HG02610 (cell line): ENCODE measurements around the gene RALGAPA2.

Experiments
- ATAC-seq: cut with Tn5 transposase; IDR thresholded peaks from one replicate; pipeline ENCODE4 v1.9.1; 2021; ENCODE audit warnings: mild to moderate bottlenecking, moderate library complexity; ENCODE audit not compliant: unreplicated experiment

The RALGAPA2 gene

DNA sequence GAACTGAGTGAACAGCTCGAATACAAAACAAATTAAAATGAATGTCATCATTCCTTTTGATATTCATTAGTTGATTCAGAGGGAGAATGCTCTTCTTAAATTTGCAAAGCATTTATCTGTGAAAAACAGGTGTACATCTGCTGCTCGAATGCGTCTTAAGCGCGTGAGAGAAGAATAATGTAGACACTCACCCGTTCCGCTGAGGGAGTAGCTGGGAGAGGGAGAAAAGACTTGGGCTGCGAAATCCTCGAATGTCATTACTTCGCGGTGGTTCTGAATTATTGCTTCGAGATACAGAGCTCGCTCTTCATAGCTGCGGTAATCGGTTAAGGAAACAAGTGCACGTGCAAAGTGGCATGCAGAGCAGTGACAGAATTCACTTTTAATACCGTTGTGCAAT lies 300.6 kb downstream of the RALGAPA2 start:
- ATAC-seq: no peak

GRCh38 chr20:20411402-20411801 lies 301.0 kb downstream of the RALGAPA2 start:
- no peak for ATAC-seq

- no peak for ATAC-seq
Observed at GRCh38 chr20:20410678-20411077, 301.8 kb downstream of the RALGAPA2 start.

DNA sequence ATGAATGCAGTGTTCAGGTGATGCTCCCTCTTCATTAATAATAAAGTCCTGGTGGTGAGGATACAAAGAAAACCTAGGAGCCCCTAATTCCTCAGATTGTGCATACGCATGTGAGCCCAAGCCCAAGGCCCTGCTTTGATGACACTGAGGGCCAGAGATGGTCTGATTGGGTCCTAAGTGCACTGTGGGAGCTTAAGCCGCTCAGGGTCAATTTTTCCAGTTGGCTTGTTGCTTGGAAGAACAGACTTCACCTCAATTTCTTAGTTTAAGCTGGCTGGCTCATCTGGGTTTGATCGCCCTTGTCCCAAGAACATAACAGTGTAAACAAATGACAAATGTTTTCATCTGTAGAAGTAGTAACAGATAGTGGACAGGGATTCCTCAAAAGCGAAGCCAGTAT lies 303.1 kb downstream of the RALGAPA2 start:
- ATAC-seq: no peak

GRCh38 chr20:20407891-20408805 lies 304.3 kb downstream of the RALGAPA2 start:
- ATAC-seq: no peak

DNA sequence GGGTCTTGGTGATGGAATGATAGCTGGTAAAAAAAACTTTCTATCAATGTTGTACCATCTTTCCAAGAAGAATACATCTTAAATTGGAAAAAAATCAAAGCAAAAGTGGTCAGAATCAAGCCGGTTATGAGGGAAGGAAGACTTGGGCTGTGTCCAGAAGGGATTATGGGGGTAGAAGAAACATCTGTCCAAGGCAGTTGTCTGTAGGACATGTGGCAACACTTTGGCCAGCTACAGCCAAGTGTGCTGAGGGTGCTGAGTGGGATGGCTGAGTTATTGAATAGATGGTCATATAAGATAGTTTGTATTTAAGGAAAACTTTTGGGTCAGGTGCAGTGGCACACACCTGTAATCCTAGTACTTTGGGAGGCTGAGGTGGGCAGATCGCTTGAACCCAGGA lies 306.1 kb downstream of the RALGAPA2 start:
- no peak for ATAC-seq

- no peak for ATAC-seq
Observed at GRCh38 chr20:20405623-20406022, 306.8 kb downstream of the RALGAPA2 start.

DNA sequence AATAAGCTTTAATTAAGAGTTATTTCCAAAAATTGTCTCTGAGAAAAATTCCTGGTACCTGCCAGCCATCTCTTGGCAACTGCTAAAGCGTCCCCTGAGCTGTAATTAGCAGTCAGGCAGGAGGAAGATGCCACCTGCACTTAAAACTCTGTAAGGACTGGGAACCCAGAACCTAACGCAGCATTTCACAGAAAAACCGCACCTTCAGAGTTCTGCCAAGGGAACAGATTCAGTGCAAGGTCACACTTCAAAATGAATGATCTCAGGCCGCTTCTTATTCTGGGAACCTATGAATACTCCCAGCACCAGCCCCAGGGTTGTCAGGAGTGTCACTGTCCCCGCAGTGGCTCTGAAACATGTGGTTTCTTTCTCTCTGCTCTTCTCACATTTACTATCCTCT lies 307.8 kb downstream of the RALGAPA2 start:
- ATAC-seq: no peak

GRCh38 chr20:20401991-20402390 lies 310.5 kb downstream of the RALGAPA2 start:
- no peak for ATAC-seq

DNA sequence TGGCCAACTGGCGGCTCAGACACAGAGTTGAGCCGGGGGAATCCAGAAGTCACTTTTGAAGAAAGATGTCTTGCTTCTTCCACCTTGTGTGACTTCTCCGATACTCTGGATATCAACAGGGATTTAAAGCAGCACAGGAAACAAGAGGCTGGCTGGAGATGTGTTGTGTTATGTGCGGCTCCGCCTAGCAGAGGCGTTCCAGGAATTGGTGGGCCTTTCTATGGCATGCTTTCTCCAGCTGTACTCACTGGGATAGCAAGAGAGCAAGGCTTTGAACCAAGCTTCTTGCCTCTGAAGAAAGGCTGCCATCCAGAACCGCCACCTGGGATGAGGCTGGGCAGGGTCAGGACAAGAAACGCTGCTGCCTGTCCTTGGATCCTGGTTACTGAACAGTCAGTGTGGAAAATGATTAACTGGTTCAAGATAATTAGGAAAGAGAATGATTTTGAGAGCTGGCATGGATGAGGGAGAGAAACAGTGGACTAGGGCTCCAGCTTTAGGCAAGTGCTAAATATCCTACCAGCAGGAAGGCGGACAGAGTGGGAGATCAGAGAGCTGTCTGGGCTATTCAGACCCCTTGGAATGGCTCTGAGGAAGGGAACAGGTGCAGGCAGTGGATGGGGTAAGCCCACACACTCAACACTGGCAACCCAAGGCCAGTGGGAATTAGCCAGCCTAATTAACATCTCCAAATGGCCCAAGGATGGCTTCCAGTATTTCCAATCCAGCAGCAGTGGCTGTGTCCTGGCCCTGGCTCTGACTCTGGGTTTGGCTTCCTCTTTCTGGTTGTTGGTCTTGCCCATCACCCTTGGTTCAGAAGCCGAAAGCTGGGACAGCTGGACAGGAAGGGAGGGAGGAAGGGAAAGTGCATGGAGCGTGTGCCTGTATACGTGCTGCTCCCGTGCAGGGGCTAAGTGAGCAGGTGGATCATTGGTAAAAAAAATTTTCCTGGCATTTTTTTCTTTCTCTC lies 312.6 kb downstream of the RALGAPA2 start:
- no peak for ATAC-seq

DNA sequence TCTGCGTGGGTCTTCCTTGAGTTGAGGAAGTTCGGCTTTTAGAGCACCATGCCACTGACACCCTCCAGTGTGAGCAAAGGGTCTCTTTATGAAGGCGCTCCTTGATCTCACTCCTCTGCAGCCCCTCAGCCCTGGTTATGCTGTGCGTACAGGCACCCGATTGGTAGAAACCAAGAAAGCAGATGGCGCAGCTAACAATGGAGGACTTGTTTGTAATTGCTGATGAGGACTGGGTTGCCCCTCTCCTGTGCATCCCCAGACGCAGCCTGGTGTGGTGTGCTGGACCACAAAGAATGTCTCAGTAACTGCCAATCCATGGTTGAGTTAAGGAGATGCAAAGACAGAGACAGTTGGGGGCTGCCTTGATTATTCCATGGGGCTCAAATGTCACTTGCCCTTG lies 314.3 kb downstream of the RALGAPA2 start:
- no peak for ATAC-seq

DNA sequence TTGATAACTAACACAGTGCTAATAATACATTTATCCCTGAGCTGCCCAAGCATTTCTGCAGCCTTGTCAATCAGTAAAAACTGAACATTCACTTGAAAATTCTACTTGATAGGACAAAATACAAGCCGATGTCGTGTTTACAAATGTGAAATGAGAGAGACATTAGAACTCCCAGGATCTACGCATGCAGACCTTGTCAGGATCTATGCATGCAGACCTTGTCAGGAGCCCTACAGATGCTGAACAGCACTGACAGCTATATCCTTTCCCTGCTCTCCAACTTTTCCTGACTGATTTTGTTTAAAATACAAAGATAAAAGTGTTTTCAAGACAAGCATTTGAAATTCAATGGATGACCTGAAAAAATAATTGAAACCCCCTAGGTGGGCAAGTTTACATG lies 315.6 kb downstream of the RALGAPA2 start:
- ATAC-seq: no peak

DNA sequence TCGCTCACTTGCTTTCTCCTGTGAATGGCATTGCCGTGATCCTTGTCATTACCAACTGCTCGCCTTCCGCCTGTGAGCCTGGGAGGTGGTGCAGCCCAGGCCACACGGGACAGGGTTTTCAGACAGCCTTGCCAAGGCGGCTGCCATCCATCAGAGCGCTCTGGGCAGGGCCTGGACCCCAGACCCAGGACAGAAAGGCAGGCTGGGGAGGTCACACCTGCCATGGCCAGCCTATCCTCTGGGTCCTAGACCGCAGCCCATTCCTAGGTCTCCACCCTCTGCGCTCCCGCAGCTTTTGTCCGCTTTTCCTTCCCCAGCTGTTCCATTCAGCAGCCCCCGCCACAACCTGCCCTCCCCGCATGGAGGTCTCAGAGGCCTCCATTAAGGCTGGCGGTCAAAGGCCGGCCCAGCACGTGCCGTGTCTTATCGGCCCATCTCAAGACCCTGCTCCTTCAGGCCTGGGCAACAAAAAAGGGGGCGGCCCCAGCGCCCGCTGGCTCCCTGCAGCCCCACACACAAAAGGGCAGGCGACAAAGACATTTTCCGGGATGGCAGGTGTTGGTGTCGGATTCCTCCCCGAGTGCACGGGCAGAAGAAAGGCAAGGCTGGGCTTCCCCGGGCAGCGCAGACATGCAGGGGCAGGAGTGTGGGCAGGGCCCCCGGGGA lies 316.4 kb downstream of the RALGAPA2 start:
- no peak for ATAC-seq

DNA sequence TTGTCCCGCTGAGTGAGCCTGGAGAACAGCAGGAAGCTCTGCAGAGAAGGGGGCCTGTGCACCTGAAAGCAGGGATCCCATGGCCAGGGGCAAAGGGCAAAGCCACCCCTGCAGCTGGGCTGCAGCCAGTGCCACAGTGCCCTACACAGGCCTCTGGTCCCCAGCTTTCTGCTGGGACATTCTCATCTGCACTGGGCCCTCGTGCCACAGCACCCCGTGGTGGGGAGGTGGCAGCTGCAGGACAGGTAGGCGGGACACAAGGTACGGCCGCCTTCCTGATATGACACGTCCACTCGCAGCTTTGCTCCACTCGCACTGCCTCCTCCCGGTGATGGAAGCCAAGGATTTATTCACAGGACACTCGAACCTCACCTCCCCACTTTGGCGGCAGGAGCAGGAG lies 317.4 kb downstream of the RALGAPA2 start:
- no peak for ATAC-seq

GRCh38 chr20:20393207-20394120 lies 319.0 kb downstream of the RALGAPA2 start:
- no peak for ATAC-seq

- no peak for ATAC-seq
Observed at GRCh38 chr20:20391766-20392165, 320.7 kb downstream of the RALGAPA2 start.

GRCh38 chr20:20391115-20391514 lies 321.3 kb downstream of the RALGAPA2 start:
- ATAC-seq: no peak

- ATAC-seq: no peak
Observed at GRCh38 chr20:20390393-20390792, 322.1 kb downstream of the RALGAPA2 start.

DNA sequence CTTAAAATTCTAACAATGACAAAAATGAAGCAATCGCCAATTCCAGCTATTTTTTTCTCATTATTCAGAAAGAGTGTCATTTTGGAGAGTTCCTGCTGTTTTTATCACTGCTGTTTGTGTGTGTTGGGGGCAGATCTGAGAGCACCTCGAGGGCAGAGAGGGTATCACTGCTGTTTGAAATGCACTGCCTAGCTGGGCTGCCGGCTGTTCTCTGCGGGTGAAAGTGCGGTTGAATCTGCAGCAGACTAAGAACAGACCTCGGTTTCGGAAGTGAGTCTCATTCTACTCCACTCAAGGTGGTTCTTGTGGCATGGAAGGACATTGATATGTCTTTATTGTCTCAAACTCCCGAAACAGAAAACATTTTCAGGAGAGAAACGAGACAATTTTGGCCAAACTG lies 326.3 kb downstream of the RALGAPA2 start:
- ATAC-seq: no peak

GRCh38 chr20:20375862-20376261 lies 336.6 kb downstream of the RALGAPA2 start:
- no peak for ATAC-seq
